Transverse colon (tissue), 4 donors: ENCODE measurements around the gene MTO1.

Source experiments
- CTCF ChIP-seq, 5 experiments: fragments of 200-600 bp in 3 of 5; fragments of 450-650 bp in 2 of 5; sonication (generic) in 3 of 5; IDR thresholded peaks; 1 replicate in 2 of 5; 2 replicates in 3 of 5; pipeline ENCODE4 v1.5.1; 2016 to 2017; ENCODE audit warnings: antibody characterized with exemption in 5 of 5, inconsistent platforms in 3 of 5, mild to moderate bottlenecking in 2 of 5, moderate library complexity in 1 of 5
- EP300 ChIP-seq: sonication (generic); formaldehyde crosslinking; IDR thresholded peaks from one replicate; pipeline ENCODE4 v1.6.1; 2017; ENCODE audit warnings: antibody characterized with exemption, low read depth
- POLR2A ChIP-seq: fragments of 450-650 bp; IDR thresholded peaks from one replicate; pipeline ENCODE4 v1.6.1; 2016; ENCODE audit warnings: antibody characterized with exemption, mild to moderate bottlenecking, moderate library complexity
- POLR2AphosphoS5 ChIP-seq, 3 donors: sonication (generic); formaldehyde crosslinking; IDR thresholded peaks; one replicate each; pipeline ENCODE4 v1.6.1; 2016; ENCODE audit warnings: antibody characterized with exemption in 3 of 3

- no peak for TF ChIP-seq CTCF (IDR thresholded peaks at IDR 0.05)
- no peak for TF ChIP-seq EP300
- no peak for TF ChIP-seq POLR2A
- TF ChIP-seq POLR2AphosphoS5 (IDR thresholded peaks at IDR 0.05) = peak in 1 of 3 donors; percentile 11
Measured at GRCh38 chr6:73514746-73515110, 53.2 kb downstream of the MTO1 start.
